ENCODE measurements around the gene TDRD10.

Gene TDRD10

GRCh38 chr1:154502066-154502743, at the start of gene TDRD10, which contains the start of gene SHE:
TDRD10 (plus strand) TSS chr1:154502219; CDS start chr1:154506904, 4,685 bp downstream.
SHE (minus strand) TSS chr1:154502412; CDS start chr1:154502026, 386 bp downstream.
- no peak for DNase-seq

- no peak for DNase-seq
These were observed 48.9 kb upstream of the TDRD10 start for GRCh38 chr1:154453161-154453560.

GRCh38 chr1:154453574-154454352, 48.3 kb upstream of the TDRD10 start:
- no peak for DNase-seq

GRCh38 chr1:154454386-154455120, 47.5 kb upstream of the TDRD10 start:
- no peak for DNase-seq

GRCh38 chr1:154456631-154457030, 45.4 kb upstream of the TDRD10 start:
- DNase-seq: no peak

GRCh38 chr1:154459080-154459479, 42.9 kb upstream of the TDRD10 start:
- no peak for DNase-seq

- no peak for DNase-seq
These were observed 41.2 kb upstream of the TDRD10 start for GRCh38 chr1:154460695-154461260.

- peak; percentile 75 for DNase-seq
These were observed 38.5 kb upstream of the TDRD10 start for GRCh38 chr1:154463512-154463990.

GRCh38 chr1:154465621-154466195, 36.3 kb upstream of the TDRD10 start:
- no peak for DNase-seq

GRCh38 chr1:154466206-154466605, 35.8 kb upstream of the TDRD10 start:
- no peak for DNase-seq

- DNase-seq: no peak
These were observed 35.0 kb upstream of the TDRD10 start for GRCh38 chr1:154466921-154467417.

GRCh38 chr1:154467434-154468102, 34.5 kb upstream of the TDRD10 start:
- DNase-seq: peak; percentile 43

- DNase-seq: no peak
These were observed 33.3 kb upstream of the TDRD10 start for GRCh38 chr1:154468535-154469250.

- DNase-seq: no peak
These were observed 32.0 kb upstream of the TDRD10 start for GRCh38 chr1:154469844-154470560.

- no peak for DNase-seq
These were observed 30.7 kb upstream of the TDRD10 start for GRCh38 chr1:154471304-154471703.

GRCh38 chr1:154474802-154475201, 27.2 kb upstream of the TDRD10 start:
- no peak for DNase-seq

- no peak for DNase-seq
These were observed 25.2 kb upstream of the TDRD10 start for GRCh38 chr1:154476791-154477190.

- DNase-seq: no peak
These were observed 24.0 kb upstream of the TDRD10 start for GRCh38 chr1:154478013-154478412.

GRCh38 chr1:154478639-154479038, 23.4 kb upstream of the TDRD10 start:
- peak; percentile 41 for DNase-seq

- DNase-seq: peak; percentile 83
These were observed 22.1 kb upstream of the TDRD10 start for GRCh38 chr1:154479764-154480421.
